GM12892 (cell line): ENCODE data around the gene NUAK2.

ENCODE experiments used
- POLR2A ChIP-seq: IDR thresholded peaks from 2 replicates; pipeline ENCODE4 v1.6.1; 2011; ENCODE audit warnings: low read depth, low read length, control low read depth
- POLR2AphosphoS5 ChIP-seq: IDR thresholded peaks from 2 replicates; pipeline ENCODE4 v1.6.1; 2011; ENCODE audit warnings: low read depth, low read length, control low read depth

DNA sequence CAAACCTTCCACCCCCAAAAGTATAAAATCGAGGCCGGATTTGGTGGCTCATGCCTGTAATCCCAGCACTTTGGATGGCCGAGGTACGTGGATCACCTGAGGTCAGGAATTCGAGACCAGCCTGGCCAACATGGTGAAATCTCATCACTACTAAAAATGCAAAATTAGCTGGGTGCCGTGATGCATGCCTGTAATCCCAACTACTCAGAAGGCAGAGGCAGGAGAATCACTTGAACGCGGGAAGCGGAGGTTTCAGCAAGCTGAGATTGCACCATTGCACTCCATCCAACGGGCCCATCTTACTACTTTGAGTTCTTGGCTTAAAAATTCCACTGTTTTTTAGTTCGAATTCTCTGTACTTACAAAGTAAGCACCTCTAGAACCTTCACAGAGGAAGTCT lies 24.2 kb upstream of the NUAK2 start:
- TF ChIP-seq POLR2AphosphoS5 (no peak), POLR2A (no peak)
